BE2C (cell line): ENCODE results near the gene COPG2.

Experiments used
- DNase-seq: peaks from one replicate; pipeline ENCODE4 v3.0.0-alpha.2; 2020
- H3K27me3 ChIP-seq: fragments of 250-450 bp; sonication (Bioruptor Pico); 2 replicates; pipeline ENCODE4 v1.5.1; 2020; ENCODE audit warnings: mild to moderate bottlenecking
- H3K36me3 ChIP-seq: fragments of 250-450 bp; sonication (Bioruptor Pico); 2 replicates; pipeline ENCODE4 v1.5.1; 2020; ENCODE audit warnings: mild to moderate bottlenecking
- H3K4me1 ChIP-seq: fragments of 250-450 bp; sonication (Bioruptor Pico); 2 replicates; pipeline ENCODE4 v1.5.1; 2020
- H3K4me3 ChIP-seq: 2 replicates; pipeline ENCODE4 v1.5.1; 2011; ENCODE audit warnings: low read depth, low read length
- H3K9me3 ChIP-seq: fragments of 250-450 bp; sonication (Bioruptor Pico); 2 replicates; pipeline ENCODE4 v1.5.1; 2020
- TF ChIP-seq, protein P1 (sequence below): IDR thresholded peaks from 2 replicates; pipeline ENCODE4 v1.5.1; 2012; ENCODE audit warnings: mild to moderate bottlenecking, low read depth, low read length

COPG2 gene

DNA sequence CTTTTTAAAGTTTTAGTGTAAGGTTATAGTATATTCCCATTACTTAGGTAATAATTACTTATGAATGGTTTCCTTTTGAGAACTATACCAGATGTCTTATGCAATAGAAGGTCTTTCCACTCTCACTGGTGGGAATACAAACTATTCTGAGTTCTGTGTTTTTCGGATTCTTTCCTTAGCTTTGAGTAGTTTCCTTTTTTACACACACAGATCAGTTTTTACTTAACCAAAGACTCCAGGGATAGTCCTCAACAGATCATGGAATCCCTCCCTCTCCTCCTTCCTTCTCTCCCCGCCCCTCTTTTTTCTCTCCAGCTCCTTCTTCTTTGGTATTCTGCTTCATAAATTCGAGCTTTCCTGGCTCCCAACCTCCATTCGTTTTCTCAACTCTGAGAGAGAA lies 13.3 kb downstream of the COPG2 start:
- TF ChIP-seq, protein P1, sequence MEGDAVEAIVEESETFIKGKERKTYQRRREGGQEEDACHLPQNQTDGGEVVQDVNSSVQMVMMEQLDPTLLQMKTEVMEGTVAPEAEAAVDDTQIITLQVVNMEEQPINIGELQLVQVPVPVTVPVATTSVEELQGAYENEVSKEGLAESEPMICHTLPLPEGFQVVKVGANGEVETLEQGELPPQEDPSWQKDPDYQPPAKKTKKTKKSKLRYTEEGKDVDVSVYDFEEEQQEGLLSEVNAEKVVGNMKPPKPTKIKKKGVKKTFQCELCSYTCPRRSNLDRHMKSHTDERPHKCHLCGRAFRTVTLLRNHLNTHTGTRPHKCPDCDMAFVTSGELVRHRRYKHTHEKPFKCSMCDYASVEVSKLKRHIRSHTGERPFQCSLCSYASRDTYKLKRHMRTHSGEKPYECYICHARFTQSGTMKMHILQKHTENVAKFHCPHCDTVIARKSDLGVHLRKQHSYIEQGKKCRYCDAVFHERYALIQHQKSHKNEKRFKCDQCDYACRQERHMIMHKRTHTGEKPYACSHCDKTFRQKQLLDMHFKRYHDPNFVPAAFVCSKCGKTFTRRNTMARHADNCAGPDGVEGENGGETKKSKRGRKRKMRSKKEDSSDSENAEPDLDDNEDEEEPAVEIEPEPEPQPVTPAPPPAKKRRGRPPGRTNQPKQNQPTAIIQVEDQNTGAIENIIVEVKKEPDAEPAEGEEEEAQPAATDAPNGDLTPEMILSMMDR: no peak
- no peaks in the 10 kb centered on the region for H3K36me3 ChIP-seq
- no peak for DNase-seq

DNA sequence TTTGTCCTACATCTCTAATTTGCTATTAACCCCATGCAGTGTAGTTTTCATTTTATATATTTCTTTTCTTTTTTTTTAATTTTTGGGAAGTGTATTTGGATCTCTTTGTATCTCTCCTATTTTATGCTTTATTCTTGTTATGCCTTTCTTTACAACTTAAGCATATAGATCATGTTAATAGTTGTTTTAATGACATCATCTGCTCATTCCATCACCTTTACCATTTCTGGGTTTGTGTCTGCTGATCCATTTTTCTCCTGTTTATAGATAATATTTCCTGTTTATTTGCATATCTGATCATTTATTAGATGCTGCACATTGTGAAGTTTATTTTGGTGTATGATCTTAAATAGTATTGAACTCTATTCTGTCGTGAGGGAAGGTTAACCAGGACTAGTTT lies 13.7 kb downstream of the COPG2 start:
- no peak for DNase-seq
- no peaks in the 10 kb centered on the region for H3K4me1 ChIP-seq
- no peaks in the 10 kb centered on the region for H3K9me3 ChIP-seq
- H3K36me3 ChIP-seq: no peaks in the 10 kb centered on the region
- TF ChIP-seq, protein P1: no peak
- no peaks in the 10 kb centered on the region for H3K27me3 ChIP-seq
- no peak overlapping the region for H3K4me3 ChIP-seq

More for the DNA sequence above, 13.3 kb downstream of the COPG2 start:
- Histone ChIP-seq H3K4me1 (no peaks in the 10 kb centered on the region), H3K4me3 (no peak overlapping the region), H3K27me3 (no peaks in the 10 kb centered on the region), H3K9me3 (no peaks in the 10 kb centered on the region)

DNA sequence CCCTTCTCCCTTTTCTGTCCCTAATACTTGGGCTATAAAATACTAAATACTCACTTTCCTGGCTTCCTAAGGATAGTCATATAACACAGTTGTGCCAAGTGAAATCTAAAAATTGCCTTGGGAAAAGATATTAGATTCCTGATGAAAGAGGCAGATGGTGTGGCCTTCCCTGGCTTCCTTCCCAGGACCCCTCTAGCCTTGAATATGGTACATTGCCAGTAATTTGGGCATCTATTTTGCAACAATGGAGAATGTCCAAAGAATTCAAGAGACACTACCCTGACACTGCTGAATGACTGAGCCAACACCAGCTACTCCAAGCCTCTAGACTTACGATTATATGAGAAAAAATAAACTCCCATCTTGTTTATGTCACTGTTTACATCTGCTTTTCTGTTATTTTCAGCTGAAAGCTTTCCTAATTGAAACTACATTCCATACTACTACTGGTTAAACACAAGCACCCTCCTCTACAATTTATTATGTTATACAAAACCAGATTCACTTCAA lies 17.9 kb downstream of the COPG2 start:
- no peak for DNase-seq
- TF ChIP-seq, protein P1: no peak
- Histone ChIP-seq H3K27me3 (no peaks in the 10 kb centered on the region), H3K4me3 (no peak overlapping the region), H3K36me3 (no peaks in the 10 kb centered on the region), H3K9me3 (no peaks in the 10 kb centered on the region; the same call in 1 of the 2 replicates), H3K4me1 (no peaks in the 10 kb centered on the region)

DNA sequence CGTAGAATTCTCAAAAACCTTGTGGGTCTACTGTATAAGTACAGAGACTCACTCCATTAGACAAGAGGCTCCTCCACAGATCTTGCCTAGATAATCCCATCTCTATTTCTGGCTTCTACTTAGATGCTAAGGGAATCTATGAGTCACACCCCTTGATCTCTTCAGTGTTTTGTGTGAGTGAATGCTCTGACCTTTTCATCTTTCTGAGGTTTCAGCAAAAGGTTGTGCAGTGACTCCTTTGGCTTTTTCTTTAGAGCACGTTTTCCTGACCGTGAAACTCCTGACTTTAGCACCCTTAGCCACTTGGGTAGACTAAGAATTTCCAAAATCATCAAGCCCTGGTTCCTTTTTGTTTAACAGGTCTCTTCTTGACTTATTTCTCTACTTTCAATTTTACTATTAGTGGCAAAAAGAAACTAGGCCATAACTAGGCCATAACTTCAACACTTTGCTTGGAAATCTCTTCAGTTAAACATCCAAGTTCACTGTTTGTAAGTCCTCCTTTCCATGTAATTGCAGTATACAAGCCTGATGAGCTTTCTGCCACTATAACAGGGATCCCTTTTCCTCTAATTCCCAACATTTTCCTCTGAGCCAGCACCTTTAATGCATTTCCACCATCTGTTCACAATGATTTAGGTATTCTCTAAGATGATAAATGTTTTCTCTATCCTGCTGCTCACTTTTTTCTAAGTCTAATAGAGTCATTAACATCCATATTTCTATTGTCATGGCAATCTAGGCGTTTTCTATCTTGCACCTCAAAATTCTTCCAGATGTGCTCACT lies 19.4 kb downstream of the COPG2 start:
- no peaks in the 10 kb centered on the region for H3K27me3 ChIP-seq
- no peak for DNase-seq

DNA sequence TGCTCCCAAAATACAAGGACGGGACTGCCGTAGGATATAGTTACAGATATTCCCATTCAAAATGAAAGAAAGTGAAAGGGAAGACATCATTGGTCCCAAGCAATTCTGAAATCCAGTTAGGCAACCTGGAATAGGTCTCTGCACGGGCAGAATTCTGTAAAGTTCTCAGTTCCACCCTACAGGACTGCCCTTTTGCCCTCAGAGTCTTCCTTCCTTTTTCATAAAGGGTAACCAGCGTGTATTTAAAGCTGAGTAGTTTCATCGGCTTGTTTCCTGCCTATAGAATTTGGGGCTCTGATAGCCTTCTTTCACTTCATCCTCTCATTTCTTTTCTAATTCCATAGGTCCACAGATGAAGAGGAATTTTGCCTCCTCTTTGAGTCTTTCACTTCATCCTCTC lies 20.0 kb downstream of the COPG2 start:
- no peaks in the 10 kb centered on the region; the same call in 1 of the 2 replicates for H3K9me3 ChIP-seq
- TF ChIP-seq, protein P1: no peak
- no peak for DNase-seq
- no peaks in the 10 kb centered on the region for H3K36me3 ChIP-seq
- H3K4me3 ChIP-seq: no peak overlapping the region
- H3K4me1 ChIP-seq: no peaks in the 10 kb centered on the region
- H3K27me3 ChIP-seq: no peaks in the 10 kb centered on the region

More for the DNA sequence above, 19.4 kb downstream of the COPG2 start:
- TF ChIP-seq, protein P1: no peak
- Histone ChIP-seq H3K9me3 (no peaks in the 10 kb centered on the region; the same call in 1 of the 2 replicates), H3K36me3 (no peaks in the 10 kb centered on the region), H3K4me3 (no peak overlapping the region), H3K4me1 (no peaks in the 10 kb centered on the region)

DNA sequence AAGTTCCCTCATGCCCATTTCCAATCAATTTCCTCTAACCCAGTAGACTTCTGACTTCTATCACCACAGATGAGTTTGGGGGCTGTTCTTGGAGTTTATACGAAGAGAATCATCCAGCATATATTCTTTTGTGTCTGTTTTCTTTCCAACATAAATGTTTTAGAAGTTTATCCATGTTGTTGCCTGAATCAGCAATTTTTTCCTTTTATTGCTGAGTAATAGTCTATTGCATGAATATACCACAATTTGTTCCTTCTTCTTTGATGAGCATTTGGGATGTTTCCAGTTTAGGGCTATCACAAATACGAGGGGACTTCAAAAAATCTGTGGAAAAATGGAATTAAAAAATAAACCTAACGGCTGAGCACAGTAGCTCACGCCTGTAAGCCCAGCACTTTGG lies 26.2 kb downstream of the COPG2 start:
- TF ChIP-seq, protein P1: no peak
- Histone ChIP-seq H3K9me3 (no peaks in the 10 kb centered on the region; the same call in 1 of the 2 replicates), H3K4me1 (no peaks in the 10 kb centered on the region), H3K4me3 (no peak overlapping the region), H3K27me3 (no peaks in the 10 kb centered on the region), H3K36me3 (no peaks in the 10 kb centered on the region)
- no peak for DNase-seq
